Ramos (cell line): ENCODE results near the gene CAVIN2.

Experiments used
- in situ Hi-C: fragments of 300-500 bp; cut with MboI; formaldehyde crosslinking; loops from one replicate; pipeline ENCODE4 v1.14.3; 2022; ENCODE audit warnings: low sequenced_read_pairs; ENCODE audit not compliant: unreplicated experiment

The CAVIN2 gene

DNA sequence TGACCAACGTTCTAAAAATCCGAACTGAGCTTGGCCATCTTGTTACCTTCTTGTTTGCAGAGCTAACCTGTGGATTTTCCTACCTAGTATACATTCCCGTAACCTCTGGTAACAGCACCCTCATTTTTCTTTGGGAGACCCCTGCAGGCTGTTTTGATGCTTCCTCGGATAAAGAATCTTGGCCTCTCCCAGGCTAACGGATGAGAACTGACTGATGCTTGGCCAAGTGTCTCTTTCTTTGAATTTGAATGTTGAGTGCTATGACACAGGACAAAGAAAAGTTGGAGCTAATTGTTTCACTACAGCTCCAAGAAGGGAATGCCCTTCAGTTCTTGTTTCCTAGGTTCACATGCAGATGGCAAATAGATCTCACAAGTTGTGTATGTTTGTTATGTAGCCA lies 19.3 kb upstream of the CAVIN2 start:
- in situ Hi-C loops = no loop called here

GRCh38 chr2:191864628-191865374 lies 17.9 kb upstream of the CAVIN2 start:
- in situ Hi-C loops = no loop called here

GRCh38 chr2:191863988-191864387 lies 17.1 kb upstream of the CAVIN2 start:
- in situ Hi-C loops = no loop called here

- in situ Hi-C loops = no loop called here
Observed at GRCh38 chr2:191862156-191862775, 15.4 kb upstream of the CAVIN2 start.

- in situ Hi-C loops = no loop called here
Observed at GRCh38 chr2:191860760-191861466, 14.0 kb upstream of the CAVIN2 start.

GRCh38 chr2:191859681-191860080 lies 12.8 kb upstream of the CAVIN2 start:
- in situ Hi-C loops = no loop called here

GRCh38 chr2:191857886-191858285 lies 11.0 kb upstream of the CAVIN2 start:
- in situ Hi-C loops = no loop called here

DNA sequence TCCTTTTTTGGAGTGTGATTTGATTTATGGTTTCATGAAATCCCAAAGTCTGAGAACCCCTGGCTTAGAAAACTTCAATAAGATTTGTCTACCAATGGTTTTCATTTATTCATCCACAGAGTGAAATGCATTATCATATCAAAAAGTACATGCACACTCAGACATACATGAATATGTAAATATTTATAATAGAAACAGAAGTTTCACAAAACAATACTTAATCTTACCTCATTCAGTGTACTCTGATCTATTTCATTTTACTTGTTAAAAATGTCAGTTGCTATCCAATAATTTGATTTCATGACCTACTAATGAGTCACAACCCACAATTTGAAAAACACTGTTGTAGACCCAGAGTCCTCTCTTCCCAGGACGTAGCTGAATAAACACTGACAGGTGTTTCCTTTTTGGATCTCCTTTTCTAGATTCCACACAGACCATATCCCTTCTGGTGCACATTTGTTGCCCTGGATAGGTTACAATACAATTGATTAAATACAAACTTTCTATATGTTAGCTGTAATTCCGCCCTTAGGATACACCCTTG lies 10.4 kb upstream of the CAVIN2 start:
- in situ Hi-C loops = no loop called here

GRCh38 chr2:191856111-191856876 lies 9.4 kb upstream of the CAVIN2 start:
- in situ Hi-C loops = no loop called here

GRCh38 chr2:191855382-191855781 lies 8.5 kb upstream of the CAVIN2 start:
- in situ Hi-C loops = no loop called here

- in situ Hi-C loops = no loop called here
Observed at GRCh38 chr2:191854382-191855372, 7.8 kb upstream of the CAVIN2 start.

- in situ Hi-C loops = no loop called here
Observed at GRCh38 chr2:191853843-191854242, 7.0 kb upstream of the CAVIN2 start.

GRCh38 chr2:191851158-191851557 lies 4.3 kb upstream of the CAVIN2 start:
- in situ Hi-C loops = no loop called here

DNA sequence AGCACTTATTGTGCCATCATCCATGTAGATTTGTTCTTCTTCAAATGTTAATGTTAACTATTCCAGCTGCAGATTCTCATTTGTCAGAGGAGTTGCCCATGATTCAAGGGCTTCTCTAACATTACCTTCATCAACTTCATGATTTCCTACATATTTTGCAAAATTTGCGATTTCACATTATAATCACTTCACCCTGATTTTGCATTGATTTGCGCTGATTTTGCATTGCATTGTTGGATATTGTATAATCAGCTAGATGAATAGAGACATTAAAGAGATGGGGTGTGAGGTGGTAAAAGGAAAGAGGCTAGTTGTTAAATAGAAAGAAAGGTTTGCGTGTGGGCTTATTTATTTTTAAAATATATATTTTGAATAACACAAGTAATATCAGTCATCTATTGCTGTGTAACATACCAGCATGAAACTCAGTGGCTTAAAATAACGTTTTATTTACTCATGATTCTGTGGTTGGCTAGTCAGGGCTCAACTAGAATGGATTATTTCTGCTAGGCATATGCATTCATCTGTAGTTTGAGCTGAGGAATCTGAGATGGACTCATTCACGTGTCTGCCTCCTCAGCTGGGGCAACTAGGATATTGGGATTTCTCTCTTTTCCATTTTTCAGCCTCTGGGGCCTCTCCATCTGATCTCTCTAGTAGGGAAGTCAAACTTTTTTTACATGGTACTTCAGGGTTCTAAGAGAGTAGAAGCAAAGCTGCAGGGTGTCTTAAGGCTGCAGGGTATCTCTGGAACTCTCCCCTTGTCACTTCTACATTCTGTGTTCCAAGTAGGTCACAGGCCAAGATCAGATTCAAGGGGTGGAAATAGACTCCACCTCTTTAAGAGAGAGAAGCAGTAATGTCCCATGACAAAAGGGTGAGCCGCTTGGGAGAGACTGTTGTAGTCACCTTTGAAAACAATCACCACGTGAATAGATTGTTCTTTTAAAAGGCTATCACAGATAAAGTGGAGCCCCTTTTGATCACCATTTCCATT lies 2.2 kb upstream of the CAVIN2 start:
- in situ Hi-C loops = no loop called here

GRCh38 chr2:191847764-191848163 lies 876 bp upstream of the CAVIN2 start:
- in situ Hi-C loops = no loop called here

DNA sequence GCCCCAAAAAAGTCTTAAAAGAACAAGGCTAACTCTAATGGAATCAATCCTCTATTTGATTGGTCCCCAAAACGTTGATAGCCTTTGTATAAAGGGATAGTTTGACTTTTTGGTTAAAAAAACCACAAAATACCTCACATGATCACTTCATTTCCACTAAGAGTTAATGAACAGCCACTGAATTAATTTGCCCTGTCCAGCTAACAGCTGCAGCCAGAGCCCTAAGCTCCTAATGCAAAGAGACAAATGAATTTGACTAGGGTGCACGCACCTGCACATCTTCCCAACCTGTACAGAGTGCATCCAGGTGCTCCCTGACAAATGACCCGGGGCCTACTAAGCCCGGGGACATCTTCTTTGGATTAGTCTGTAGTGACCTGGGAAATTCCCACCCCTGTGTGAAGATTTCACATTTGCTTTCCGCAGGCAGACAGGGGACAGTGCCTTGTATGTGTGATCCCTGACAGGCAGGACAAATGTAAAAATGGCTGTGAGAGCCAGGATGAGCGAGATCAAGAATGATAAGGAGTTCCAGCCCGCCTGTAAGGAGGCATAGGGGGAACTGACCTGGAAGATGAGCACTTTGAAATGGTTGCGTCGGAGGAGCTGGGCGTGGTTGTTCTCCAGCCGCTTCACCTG lies 893 bp downstream of the CAVIN2 start:
- in situ Hi-C loops = no loop called here

GRCh38 chr2:191845248-191845715 lies 1.6 kb downstream of the CAVIN2 start:
- in situ Hi-C loops = no loop called here
